ENCODE data around the gene PAK4.
"Not testable (repeated sequence)": the region's sequence is repeated elsewhere in the genome, so short reads cannot be mapped to it uniquely, and the experiment has no call there.

The PAK4 gene

GRCh38 chr19:39125554-39126311, at the start of gene PAK4:
TSS of gene PAK4 (plus strand) at chr19:39125786. CDS start at chr19:39169554, 43,768 bp downstream.
- DNase-seq: peak; percentile 98

- DNase-seq: no peak
These were observed 48.3 kb upstream of the PAK4 start for GRCh38 chr19:39077323-39077722.

- DNase-seq: no peak
These were observed 47.0 kb upstream of the PAK4 start for GRCh38 chr19:39078436-39079200.

- DNase-seq: no peak
These were observed 45.2 kb upstream of the PAK4 start for GRCh38 chr19:39080431-39080830.

DNA sequence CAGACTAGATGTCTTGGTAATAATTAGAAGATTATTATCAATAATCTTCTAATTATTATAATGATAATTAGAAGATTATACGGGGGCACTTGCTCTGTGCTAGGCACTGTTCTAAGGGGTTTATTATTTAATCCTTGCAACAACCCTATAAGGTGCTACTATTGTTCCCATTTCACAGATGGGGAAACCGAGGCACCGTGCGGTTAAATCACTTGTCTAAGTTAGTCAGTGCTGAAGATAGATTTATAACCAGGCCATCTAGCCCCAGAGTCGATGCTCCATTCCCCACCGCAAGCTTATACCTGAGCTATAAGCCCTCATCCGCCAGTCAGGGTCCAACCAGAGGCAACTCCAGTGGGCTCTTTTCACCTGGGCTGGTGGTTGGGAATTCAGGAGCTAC, 43.4 kb upstream of the PAK4 start:
- DNase-seq: no peak

- DNase-seq: no peak
These were observed 42.6 kb upstream of the PAK4 start for GRCh38 chr19:39082745-39083598.

DNA sequence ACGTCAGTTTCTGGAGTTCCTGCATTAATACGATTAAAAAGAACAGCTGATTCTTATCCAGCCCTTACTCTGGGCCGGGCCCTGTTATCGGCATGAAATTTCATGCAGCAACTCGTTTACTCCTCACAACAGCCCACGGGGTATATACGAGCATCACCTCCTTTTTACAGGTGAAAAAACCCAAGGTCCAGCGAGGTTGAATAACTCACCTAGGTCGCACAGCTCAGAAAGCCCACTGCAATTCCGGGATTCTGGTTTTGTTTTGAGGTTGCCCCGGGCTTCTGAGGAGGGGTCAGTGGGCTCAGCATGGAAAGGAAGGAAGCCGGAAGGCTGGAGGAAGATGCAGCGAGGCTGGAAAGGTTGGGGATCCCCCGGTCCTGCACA, 42.0 kb upstream of the PAK4 start:
- DNase-seq: peak; percentile 7

GRCh38 chr19:39083983-39084731, 41.4 kb upstream of the PAK4 start, which contains the start of gene ACP7:
TSS of gene ACP7 (plus strand) at chr19:39084368. CDS start at chr19:39085270, 902 bp downstream.
- no peak for DNase-seq

GRCh38 chr19:39084732-39085080, 40.9 kb upstream of the PAK4 start:
- DNase-seq: no peak

DNA sequence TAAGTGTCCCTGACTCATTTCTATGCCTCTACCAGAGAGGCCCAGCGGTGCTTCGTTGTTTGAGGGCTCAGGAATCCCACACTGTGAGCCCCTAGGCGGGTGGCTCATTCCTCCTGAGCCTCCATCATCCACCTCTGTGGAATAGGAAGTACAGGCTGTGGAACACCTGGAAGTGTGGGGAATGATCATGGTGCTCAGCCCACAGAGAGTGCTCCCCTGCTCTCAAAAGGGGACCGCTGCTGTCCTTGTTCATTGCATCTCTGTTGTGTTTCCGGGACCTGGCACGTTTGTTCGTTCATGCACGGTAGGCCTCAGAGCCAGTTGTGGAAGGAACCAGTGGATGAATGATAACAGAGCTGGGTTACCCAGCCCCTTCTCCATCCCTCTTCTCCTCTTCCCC, 40.2 kb upstream of the PAK4 start:
- DNase-seq: no peak

- no peak for DNase-seq
These were observed 39.2 kb upstream of the PAK4 start for GRCh38 chr19:39086386-39086785.

- DNase-seq: no peak
These were observed 37.5 kb upstream of the PAK4 start for GRCh38 chr19:39087907-39088686.

DNA sequence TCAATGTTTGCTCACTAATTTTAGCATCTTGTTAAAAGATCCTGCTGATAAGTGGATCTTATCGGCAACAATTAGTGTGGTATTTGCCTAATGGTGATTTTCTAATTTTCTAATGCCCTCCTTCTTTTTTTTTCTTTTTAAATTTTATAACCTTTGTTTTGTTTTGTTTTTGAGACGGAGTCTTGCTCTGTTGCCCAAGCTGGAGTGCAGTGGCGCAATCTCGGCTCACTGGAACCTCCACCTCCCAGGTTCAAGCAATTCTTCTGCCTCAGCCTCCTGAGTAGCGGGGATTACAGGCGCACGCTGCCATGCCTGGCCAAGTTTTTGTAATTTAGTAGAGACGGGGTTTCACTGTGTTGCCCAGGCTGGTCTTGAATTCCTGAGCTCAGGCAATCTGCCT, 35.6 kb upstream of the PAK4 start:
- DNase-seq: not testable (repeated sequence)

DNA sequence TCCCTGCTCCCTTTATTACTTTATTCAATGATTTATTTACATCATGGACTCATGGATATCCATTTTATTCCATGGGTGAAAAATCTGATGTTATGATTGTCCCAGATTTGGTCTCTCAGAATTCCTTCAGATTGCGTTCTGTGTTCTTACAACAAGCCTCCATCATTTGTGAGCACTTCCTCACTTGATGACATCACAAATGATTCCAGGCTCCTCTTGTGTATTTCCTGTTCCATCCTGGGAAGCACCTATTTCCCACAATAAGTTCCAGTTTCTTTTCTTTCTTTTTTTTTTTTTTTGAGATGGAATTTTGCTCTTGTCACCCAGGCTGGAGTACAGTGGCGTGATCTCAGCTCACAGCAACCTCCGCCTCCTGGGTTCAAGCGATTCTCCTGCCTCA, 34.7 kb upstream of the PAK4 start:
- no peak for DNase-seq

DNA sequence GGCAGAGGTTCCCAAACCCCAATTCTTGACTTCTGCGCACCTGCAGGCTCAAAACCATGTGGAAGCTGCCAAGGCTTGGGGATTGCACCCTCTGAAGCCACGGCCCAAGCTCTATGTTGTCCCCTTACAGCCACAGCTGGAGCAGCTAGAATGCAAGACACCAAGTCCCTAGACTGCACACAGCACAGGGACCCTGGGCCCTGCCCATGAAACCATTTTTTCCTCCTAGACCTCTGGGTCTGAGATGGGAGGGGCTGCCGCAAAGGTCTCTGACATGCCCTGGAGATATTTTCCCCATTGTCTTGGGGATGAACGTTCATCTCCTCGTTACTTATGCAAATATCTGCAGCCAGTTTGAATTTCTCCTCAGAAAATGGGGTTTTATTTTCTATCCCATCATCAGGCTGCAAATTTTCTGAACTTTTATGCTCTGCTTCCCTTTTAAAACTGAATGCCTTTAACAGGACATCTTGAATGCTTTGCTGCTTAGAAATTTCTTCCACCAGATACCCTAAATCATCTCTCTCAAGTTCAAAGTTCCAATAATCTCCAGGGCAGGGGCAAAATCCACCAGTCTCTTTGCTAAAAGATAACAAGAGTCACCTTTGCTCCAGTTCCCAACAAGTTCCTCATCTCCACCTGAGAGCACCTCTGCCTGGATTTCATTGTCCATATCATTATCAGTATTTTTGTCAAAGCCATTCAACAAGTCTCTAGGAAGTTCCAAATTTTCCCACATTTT, 29.6 kb upstream of the PAK4 start:
- not testable (repeated sequence) for DNase-seq

GRCh38 chr19:39097299-39097698, 28.3 kb upstream of the PAK4 start:
- no peak for DNase-seq

GRCh38 chr19:39097721-39098120, 27.9 kb upstream of the PAK4 start:
- no peak for DNase-seq

GRCh38 chr19:39098365-39099269, 27.0 kb upstream of the PAK4 start:
- no peak for DNase-seq

GRCh38 chr19:39099341-39099740, 26.2 kb upstream of the PAK4 start:
- no peak for DNase-seq

Measured in NCI-H2171 treated with DMSO at 0.1 percent for 48 hours (cell line).